ENCODE data around the gene TRAM2.

DNA sequence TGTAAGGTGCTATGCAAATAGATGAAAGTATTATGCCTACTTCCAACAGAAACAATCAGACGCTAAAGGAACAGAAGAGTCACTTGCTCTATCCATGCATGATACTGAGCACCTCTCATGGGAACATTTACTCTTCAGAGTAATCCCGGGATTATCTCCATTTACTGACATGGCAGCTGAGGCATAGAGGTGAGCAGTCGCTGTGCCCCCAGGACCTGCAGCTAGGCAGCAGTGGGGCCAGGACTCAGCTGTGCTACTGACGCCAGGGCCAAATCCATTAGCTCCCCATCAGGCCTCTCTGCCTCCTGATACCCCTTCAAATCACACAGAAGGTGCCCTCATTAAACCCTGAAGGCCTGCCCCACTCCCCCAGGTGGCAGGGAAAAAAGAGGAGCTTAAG lies 51.9 kb downstream of the TRAM2 start:
- no peak for TF ChIP-seq CTCF (IDR thresholded peaks at IDR 0.05; ENCODE audit: insufficient read depth, low read length, poor library complexity, severe bottlenecking)
- TF ChIP-seq EZH2phosphoT487 (conservative IDR thresholded peaks at IDR 0.05; ENCODE audit: low read length): no peak
